CD14-positive monocyte (primary cell): ENCODE measurements around the gene TFEB. TPM values are rescaled to one million over a fixed set of nuclear protein-coding genes. Genes with fewer than 3 reads are reported as not detected.

ENCODE experiments used
- DNase-seq, 3 donors: peaks; one replicate each; pipeline ENCODE4 v3.0.0-alpha.2; 2011 to 2022
- H2AFZ ChIP-seq: 2 replicates; pipeline ENCODE4 v1.6.0; 2012; ENCODE audit warnings: mild to moderate bottlenecking, low read depth, low read length, inconsistent platforms; ENCODE audit not compliant: insufficient read depth, poor library complexity, severe bottlenecking
- H3K27ac ChIP-seq, 2 donors: 1 replicate in 1 of 2; 2 replicates in 1 of 2; pipeline ENCODE4 v1.5.1; 2012 to 2013; ENCODE audit warnings: low read length in 2 of 2, control low read depth in 1 of 2, inconsistent platforms in 1 of 2, low read depth in 1 of 2, mild to moderate bottlenecking in 1 of 2
- H3K27me3 ChIP-seq, 2 donors: one replicate each; pipeline versions ENCODE4 v1.6.0 to v1.6.1; 2011 to 2013; ENCODE audit warnings: low read length in 2 of 2; ENCODE audit not compliant: control insufficient read depth in 2 of 2, insufficient read depth in 2 of 2
- H3K36me3 ChIP-seq, 2 donors: replicated peaks in 1 of 2; 1 replicate in 1 of 2; 2 replicates in 1 of 2; pipeline versions ENCODE4 v1.5.1 to v1.6.1; 2012 to 2013; ENCODE audit warnings: low read length in 2 of 2, control low read depth in 1 of 2, inconsistent platforms in 1 of 2, mild to moderate bottlenecking in 1 of 2; ENCODE audit not compliant: insufficient read depth in 2 of 2, control insufficient read depth in 1 of 2
- H3K4me1 ChIP-seq, 2 donors: 1 replicate in 1 of 2; 2 replicates in 1 of 2; pipeline versions ENCODE4 v1.5.1 to v1.6.1; 2012 to 2013; ENCODE audit warnings: low read length in 2 of 2, control low read depth in 1 of 2, inconsistent platforms in 1 of 2, mild to moderate bottlenecking in 1 of 2, moderate library complexity in 1 of 2; ENCODE audit not compliant: insufficient read depth in 2 of 2, control insufficient read depth in 1 of 2
- H3K4me2 ChIP-seq: replicated peaks from 2 replicates; pipeline ENCODE3; 2012; ENCODE audit warnings: low read length, moderate library complexity, mild to moderate bottlenecking; ENCODE audit not compliant: poor library complexity, severe bottlenecking; ENCODE audit errors: extremely low read depth
- H3K4me3 ChIP-seq, 3 experiments: fragments of 200-600 bp in 1 of 3; sonication (generic) in 1 of 3; replicated peaks in 1 of 3; 1 replicate in 2 of 3; 2 replicates in 1 of 3; pipeline ENCODE4 v1.5.1; 2011 to 2013; ENCODE audit warnings: low read length in 3 of 3, mild to moderate bottlenecking in 3 of 3, control low read depth in 2 of 3, low read depth in 2 of 3, inconsistent platforms in 1 of 3, moderate library complexity in 1 of 3
- H3K79me2 ChIP-seq: 2 replicates; pipeline ENCODE4 v1.6.0; 2012; ENCODE audit warnings: mild to moderate bottlenecking, control low read depth, inconsistent platforms, low read length, moderate library complexity; ENCODE audit not compliant: insufficient read depth
- H3K9ac ChIP-seq: 2 replicates; pipeline ENCODE4 v1.6.0; 2017; ENCODE audit warnings: low read length, mild to moderate bottlenecking; ENCODE audit not compliant: insufficient read depth, poor library complexity, severe bottlenecking
- H3K9me3 ChIP-seq, 2 donors: replicated peaks in 1 of 2; 1 replicate in 1 of 2; 2 replicates in 1 of 2; pipeline versions ENCODE4 v1.5.1 to v1.6.1; 2012 to 2013; ENCODE audit warnings: low read length in 2 of 2, control low read depth in 1 of 2; ENCODE audit not compliant: control insufficient read depth in 1 of 2, insufficient read depth in 1 of 2
- H4K20me1 ChIP-seq: 2 replicates; pipeline ENCODE4 v1.6.0; 2012; ENCODE audit warnings: mild to moderate bottlenecking, low read length, control low read depth, moderate library complexity; ENCODE audit not compliant: insufficient read depth
- H3K27ac Mint-ChIP-seq, 7 donors: one replicate each; pipeline ENCODE4 v1.8.0; 2020; ENCODE audit warnings: mild to moderate bottlenecking in 7 of 7, mixed read lengths in 7 of 7, moderate library complexity in 6 of 7, inconsistent platforms in 2 of 7
- H3K27me3 Mint-ChIP-seq, 3 donors: one replicate each; pipeline ENCODE4 v1.8.0; 2021 to 2022; ENCODE audit warnings: low read depth in 3 of 3, mild to moderate bottlenecking in 3 of 3, mixed read lengths in 3 of 3, moderate library complexity in 3 of 3, inconsistent platforms in 1 of 3
- H3K36me3 Mint-ChIP-seq, 2 donors: one replicate each; pipeline ENCODE4 v1.8.0; 2020; ENCODE audit warnings: mixed read lengths in 2 of 2, inconsistent platforms in 1 of 2, mild to moderate bottlenecking in 1 of 2
- H3K4me1 Mint-ChIP-seq: one replicate; pipeline ENCODE4 v1.8.0; 2020; ENCODE audit warnings: mild to moderate bottlenecking, mixed read lengths
- H3K4me3 Mint-ChIP-seq, 2 donors: one replicate each; pipeline ENCODE4 v1.8.0; 2020; ENCODE audit warnings: mild to moderate bottlenecking in 2 of 2, mixed read lengths in 2 of 2, moderate library complexity in 1 of 2
- H3K9me3 Mint-ChIP-seq, 7 donors: one replicate each; pipeline ENCODE4 v1.8.0; 2020 to 2022; ENCODE audit warnings: mixed read lengths in 7 of 7, mild to moderate bottlenecking in 6 of 7, moderate library complexity in 6 of 7, inconsistent platforms in 2 of 7
- CTCF ChIP-seq: fragments of 200-600 bp; IDR thresholded peaks from one replicate; pipeline ENCODE4 v1.8.0; 2022; ENCODE audit warnings: antibody characterized with exemption, mild to moderate bottlenecking
- WGBS: methylation state at CpG from one replicate; pipeline ENCODE4 v1.1.5; 2013; ENCODE audit warnings: missing lambda C conversion rate; ENCODE audit not compliant: insufficient coverage; 5-methylcytosine and 5-hydroxymethylcytosine counted together
- intact Hi-C, 2 donors: fragments of 100-400 bp; cut with micrococcal nuclease; formaldehyde crosslinking; loops; one replicate each; pipeline versions ENCODE4 v1.15.0 to v1.15.1; 2023
- polyA plus RNA-seq, 3 donors: library from polyadenylated mRNA; depleted of rRNA in 1 of 3; unstranded in 2 of 3; stranded (reverse) in 1 of 3; fragments of 300-500 nt in 2 of 3; fragments of >200 nt in 1 of 3; fragmentation: Illumina TruSeq in 2 of 3; gene quantifications; 1 replicate in 2 of 3; 2 replicates in 1 of 3; pipeline ENCODE4 v1.2.3, GENCODE V29; 2012 to 2021

The TFEB gene
- polyA plus RNA-seq, 3 donors, result 42.6 to 60.0 (median 55.0) TPM

DNA sequence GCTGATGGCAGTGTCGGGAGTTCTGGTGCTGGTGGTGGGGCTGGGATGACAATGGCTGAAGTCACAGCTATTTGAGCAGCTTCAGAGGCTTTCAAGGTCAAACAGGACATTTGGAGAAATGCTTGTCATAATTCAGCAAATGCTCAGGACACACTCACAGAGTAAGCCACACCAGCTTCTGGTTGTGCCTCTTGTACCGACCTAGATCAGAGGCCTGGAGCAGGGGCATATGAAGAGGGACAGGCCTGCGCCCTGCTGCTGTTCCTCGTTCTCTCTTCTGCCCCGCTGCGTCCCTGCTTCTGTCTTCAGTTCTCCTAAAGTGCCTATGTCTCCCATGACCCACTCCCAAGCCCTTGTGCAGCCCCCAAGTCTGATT, 12.7 kb upstream of the TFEB start:
- Histone ChIP-seq H3K36me3 (no peaks in the 10 kb centered on the region), H3K4me2 (no peak overlapping the region), H3K27me3 (no peaks in the 10 kb centered on the region), H3K79me2 (no peaks in the 10 kb centered on the region), H4K20me1 (no peaks in the 10 kb centered on the region), H3K9me3 (no peaks in the 10 kb centered on the region), H3K9ac (no peak overlapping the region), H3K27ac (no peak overlapping the region), H3K4me3 (no peak overlapping the region), H2AFZ (no peak overlapping the region), H3K4me1 (no peaks in the 10 kb centered on the region)
- Mint-ChIP-seq H3K4me1 (peaks cover 5% of the 10 kb centered on the region), H3K9me3 (peaks cover 0 to 2% (median 0%) of the 10 kb centered on the region in 7 donors), H3K27ac (no peak overlapping the region), H3K4me3 (no peak overlapping the region), H3K27me3 (peaks cover 0 to 4% (median 0%) of the 10 kb centered on the region in 3 donors), H3K36me3 (no peaks in the 10 kb centered on the region)
- intact Hi-C loops, result no loop called here
- TF ChIP-seq CTCF, result no peak
- 95% methylated on average over 5 of the region's 6 CpGs for WGBS
- no peak for DNase-seq

GRCh38 chr6:41747256-41748101, 12.1 kb upstream of the TFEB start, which contains the start of gene PGC:
Gene PGC (minus strand): TSS chr6:41747397. CDS start chr6:41747334, 63 bp downstream.
- peaks cover 0 to 4% (median 0%) of the 10 kb centered on the region in 3 donors for H3K27me3 Mint-ChIP-seq
- H3K9me3 ChIP-seq, result no peaks in the 10 kb centered on the region
- H3K9me3 Mint-ChIP-seq, result peaks cover 0 to 2% (median 0%) of the 10 kb centered on the region in 7 donors
- no peak within 1 kb of the TSS for H3K9ac ChIP-seq
- peaks cover 5% of the 10 kb centered on the region for H3K4me1 Mint-ChIP-seq
- H3K36me3 Mint-ChIP-seq, result no peaks in the 10 kb centered on the region
- H4K20me1 ChIP-seq, result no peaks in the 10 kb centered on the region
- H3K4me3 ChIP-seq, result no peak within 1 kb of the TSS
- no peak within 1 kb of the TSS for H3K27ac ChIP-seq
- H3K27me3 ChIP-seq, result no peaks in the 10 kb centered on the region
- intact Hi-C loops, result no loop called here
- no peak for TF ChIP-seq CTCF
- no peak within 1 kb of the TSS for H3K4me3 Mint-ChIP-seq
- no peak within 1 kb of the TSS for H2AFZ ChIP-seq
- H3K27ac Mint-ChIP-seq, result no peak within 1 kb of the TSS
- no peaks in the 10 kb centered on the region for H3K79me2 ChIP-seq
- H3K4me1 ChIP-seq, result no peaks in the 10 kb centered on the region
- H3K36me3 ChIP-seq, result no peaks in the 10 kb centered on the region
- no peak within 1 kb of the TSS for H3K4me2 ChIP-seq
- DNase-seq, result no peak
- WGBS, result 89% methylated on average over 12 of the region's 15 CpGs
